ENCODE measurements around the gene FRRS1.

DNA sequence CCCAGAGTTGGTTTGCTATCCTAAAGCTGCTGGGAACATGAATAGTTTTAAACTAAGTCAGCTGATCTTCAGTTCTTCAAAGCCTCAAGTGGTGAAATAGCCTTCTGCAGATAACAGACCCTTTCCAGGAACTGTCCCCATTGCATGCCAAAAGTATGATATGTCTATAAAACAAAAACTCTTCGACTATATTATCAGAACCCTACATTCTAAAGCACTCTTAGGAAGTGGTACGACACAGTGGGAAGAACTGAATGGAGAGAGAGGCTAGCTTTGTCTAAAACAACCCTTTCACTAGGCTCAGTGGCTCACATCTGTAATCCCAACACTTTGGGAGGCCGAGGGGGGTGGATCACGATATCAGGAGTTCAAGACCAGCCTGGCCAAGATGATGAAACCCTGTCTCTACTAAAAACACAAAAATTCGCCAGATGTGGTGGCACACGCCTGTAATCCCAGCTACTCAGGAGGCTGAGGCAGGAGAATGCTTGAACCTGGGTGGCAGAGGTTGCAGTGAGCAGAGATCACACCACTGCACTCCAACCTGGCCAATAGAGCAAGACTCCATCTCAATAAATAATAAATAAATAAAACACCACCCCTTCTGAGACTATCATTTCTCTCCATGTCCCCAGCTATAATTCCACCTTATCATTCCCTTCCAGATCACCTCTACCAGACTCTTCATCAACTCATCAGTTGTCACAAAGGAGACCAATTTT, 2.2 kb upstream of the FRRS1 start:
- TF ChIP-seq, protein P1, sequence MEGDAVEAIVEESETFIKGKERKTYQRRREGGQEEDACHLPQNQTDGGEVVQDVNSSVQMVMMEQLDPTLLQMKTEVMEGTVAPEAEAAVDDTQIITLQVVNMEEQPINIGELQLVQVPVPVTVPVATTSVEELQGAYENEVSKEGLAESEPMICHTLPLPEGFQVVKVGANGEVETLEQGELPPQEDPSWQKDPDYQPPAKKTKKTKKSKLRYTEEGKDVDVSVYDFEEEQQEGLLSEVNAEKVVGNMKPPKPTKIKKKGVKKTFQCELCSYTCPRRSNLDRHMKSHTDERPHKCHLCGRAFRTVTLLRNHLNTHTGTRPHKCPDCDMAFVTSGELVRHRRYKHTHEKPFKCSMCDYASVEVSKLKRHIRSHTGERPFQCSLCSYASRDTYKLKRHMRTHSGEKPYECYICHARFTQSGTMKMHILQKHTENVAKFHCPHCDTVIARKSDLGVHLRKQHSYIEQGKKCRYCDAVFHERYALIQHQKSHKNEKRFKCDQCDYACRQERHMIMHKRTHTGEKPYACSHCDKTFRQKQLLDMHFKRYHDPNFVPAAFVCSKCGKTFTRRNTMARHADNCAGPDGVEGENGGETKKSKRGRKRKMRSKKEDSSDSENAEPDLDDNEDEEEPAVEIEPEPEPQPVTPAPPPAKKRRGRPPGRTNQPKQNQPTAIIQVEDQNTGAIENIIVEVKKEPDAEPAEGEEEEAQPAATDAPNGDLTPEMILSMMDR (IDR thresholded peaks at IDR 0.05 in 2 of 3, conservative IDR thresholded peaks at IDR 0.05 in 1 of 3; ENCODE audit: control insufficient read depth in 2 of 3, extremely low read depth in 1 of 3, insufficient read depth in 1 of 3, low read depth in 3 of 3, low read length in 3 of 3): no peak
- TF ChIP-seq CHD2 (IDR thresholded peaks at IDR 0.05; ENCODE audit: borderline replicate concordance, low read depth, low read length): no peak
